KBM-7 (cell line): ENCODE measurements around the gene CCL19.

Experiments
- DNase-seq: peaks from one replicate; pipeline ENCODE4 v3.0.0-alpha.2; 2015
- in situ Hi-C: fragments of 300-500 bp; cut with MboI; formaldehyde crosslinking; loops from 2 replicates; pipeline ENCODE4 v1.14.3; 2020; ENCODE audit warnings: low sequenced_read_pairs, low pct_unique_long_range_greater_than_20kb, mixed read lengths

CCL19 gene

DNA sequence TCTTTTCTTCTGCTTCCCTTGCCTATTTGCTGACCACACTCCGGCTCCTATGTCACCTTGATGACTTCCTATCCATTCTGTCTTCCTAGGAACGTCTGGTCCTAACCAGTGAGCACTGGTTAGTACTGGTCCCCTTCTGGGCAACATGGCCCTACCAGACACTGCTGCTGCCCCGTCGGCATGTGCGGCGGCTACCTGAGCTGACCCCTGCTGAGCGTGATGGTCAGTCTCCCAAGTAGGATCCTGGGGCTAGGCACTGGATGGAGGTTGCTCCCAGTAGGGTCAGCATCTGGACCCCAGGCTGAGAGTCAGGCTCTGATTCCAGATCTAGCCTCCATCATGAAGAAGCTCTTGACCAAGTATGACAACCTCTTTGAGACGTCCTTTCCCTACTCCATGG lies 42.4 kb downstream of the CCL19 start:
- in situ Hi-C loops, result no loop called here
- no peak for DNase-seq

DNA sequence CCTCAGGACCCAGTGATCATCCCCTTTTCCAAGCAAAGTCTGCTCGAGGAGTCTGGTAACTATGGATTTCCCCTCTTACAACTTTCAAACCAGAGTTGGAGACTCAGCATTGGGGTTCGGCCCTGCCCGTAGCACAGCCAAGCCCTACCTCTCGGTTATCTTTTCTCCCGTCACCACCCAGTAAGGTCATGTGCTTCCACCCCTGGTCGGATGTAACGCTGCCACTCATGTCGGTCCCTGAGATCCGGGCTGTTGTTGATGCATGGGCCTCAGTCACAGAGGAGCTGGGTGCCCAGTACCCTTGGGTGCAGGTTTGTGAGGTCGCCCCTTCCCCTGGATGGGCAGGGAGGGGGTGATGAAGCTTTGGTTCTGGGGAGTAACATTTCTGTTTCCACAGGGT lies 43.4 kb downstream of the CCL19 start:
- no peak for DNase-seq
- in situ Hi-C loops, result no loop called here

DNA sequence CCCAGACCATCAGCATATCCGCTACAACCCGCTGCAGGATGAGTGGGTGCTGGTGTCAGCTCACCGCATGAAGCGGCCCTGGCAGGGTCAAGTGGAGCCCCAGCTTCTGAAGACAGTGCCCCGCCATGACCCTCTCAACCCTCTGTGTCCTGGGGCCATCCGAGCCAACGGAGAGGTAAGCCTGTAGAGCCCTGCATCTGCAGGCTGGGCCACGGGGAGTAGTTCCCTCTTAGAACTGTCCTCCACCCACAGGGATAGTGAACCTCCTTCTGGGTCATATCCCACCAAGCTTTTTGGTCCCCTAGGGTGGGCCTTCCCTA lies 44.0 kb downstream of the CCL19 start:
- in situ Hi-C loops, result no loop called here
- no peak for DNase-seq

DNA sequence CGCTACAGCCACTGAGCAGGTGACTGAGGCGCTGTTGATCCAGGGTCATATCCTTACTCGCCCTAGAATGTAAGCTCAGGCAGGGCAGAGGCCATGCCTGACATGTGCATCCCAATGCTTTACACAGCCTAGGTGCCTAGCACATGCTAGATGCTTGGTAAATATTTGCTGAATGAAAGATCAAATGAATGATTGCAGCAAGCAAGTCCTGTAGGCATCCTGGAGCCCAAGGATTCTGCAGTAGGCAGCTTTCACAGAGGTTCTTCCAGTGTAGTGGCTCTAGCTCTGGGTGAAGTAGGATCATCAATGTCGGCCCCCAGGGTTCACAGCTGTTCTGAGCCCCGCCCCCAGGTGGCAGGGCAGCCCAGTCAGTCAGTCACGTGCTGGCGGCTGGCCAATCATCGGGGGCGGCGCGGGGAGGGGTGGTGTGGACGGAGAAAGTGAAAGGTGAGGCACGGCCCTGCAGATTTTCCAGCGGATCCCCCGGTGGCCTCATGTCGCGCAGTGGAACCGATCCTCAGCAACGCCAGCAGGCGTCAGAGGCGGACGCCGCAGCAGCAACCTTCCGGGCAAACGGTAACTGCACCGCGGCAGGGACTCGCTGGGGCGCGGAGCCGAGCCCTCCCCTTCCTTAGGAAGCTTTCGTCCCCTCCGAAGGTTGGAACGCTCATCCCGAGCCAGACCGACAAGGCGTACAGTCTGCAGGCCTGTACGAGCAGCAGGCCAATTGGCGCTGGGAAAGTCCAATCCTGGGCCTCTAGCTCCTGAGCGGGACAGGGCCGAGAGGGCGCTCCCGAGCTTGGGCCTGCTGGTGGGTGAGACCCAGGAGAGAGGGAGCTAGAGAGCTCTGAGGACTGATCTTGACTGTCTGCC lies 44.6 kb downstream of the CCL19 start, which contains the start of gene GALT:
Gene GALT (plus strand): TSS at position 465 of the 873 bp plus-strand sequence. CDS start 30 bp downstream, at position 495.
- peak; percentile 96 for DNase-seq
- in situ Hi-C loops, result no loop called here

DNA sequence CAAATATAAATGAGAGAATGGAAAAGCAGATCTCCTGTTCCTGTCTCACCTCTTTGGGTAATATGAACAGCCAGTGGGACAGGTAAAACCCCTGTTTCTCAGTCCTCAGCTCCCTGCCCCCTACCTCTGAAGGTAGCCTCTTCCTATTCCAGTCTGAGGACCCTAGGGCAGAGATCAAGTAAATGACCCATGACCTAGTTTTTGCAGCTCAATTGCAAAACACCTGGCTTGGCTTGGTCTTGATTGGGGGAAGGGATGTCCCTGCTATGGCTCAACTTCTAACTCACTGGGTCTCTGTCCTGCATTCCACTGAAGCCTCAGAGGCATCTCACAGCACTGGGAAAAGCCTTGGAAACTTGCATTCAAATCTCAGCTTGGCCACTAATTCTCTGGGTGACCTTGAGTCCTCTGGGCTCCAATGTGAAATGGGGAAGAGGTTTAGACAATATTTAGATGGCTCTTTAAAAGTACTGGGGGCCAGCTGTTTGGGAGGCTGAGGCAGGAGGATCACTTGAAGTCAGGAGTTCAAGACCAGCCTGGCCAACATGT lies 46.2 kb downstream of the CCL19 start:
- DNase-seq, result no peak
- in situ Hi-C loops, result no loop called here

DNA sequence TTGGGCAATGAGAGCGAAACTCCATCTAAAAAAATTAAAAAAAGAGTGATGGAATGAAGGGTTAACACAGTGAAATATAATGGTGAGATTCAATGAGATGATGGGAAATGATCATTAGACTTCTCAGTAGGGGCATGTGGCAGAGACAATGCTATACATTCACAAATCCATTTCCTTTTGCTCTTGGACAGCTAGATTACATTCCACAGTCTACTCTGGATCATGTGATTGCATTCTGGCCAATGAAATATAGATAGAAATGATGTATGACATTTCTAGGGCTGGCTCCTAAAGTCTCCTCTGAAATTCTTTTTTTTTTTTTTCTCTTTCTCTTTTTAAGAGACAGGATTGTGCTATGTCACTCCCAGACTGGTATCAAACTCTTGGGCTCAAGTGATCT lies 48.4 kb downstream of the CCL19 start:
- in situ Hi-C loops, result no loop called here
- DNase-seq, result no peak
